ENCODE results near the gene LRP1B.

The LRP1B gene

GRCh38 chr2:140384946-140385345 lies 1745.9 kb downstream of the LRP1B start:
- H3K4me1 ChIP-seq (ENCODE audit: control insufficient read depth in 1 of 2, insufficient read depth in 1 of 2, low read depth in 1 of 2, low read length in 1 of 2), result no peaks in the 10 kb centered on the region
- H3K4me3 ChIP-seq (ENCODE audit: low read depth in 1 of 2, low read length in 1 of 2), result no peak overlapping the region
- no peak for TF ChIP-seq CTCF (IDR thresholded peaks at IDR 0.05)
- no peak overlapping the region for H3K27ac ChIP-seq
- no peaks in the 10 kb centered on the region for H3K36me3 ChIP-seq
- H3K27me3 ChIP-seq, result no peaks in the 10 kb centered on the region
- H3K9me3 ChIP-seq, result no peaks in the 10 kb centered on the region

GRCh38 chr2:140383781-140384180 lies 1747.0 kb downstream of the LRP1B start:
- Histone ChIP-seq H3K36me3 (no peaks in the 10 kb centered on the region), H3K4me1 (ENCODE audit: control insufficient read depth in 1 of 2, insufficient read depth in 1 of 2, low read depth in 1 of 2, low read length in 1 of 2) (no peaks in the 10 kb centered on the region), H3K4me3 (ENCODE audit: low read depth in 1 of 2, low read length in 1 of 2) (no peak overlapping the region), H3K27me3 (no peaks in the 10 kb centered on the region), H3K27ac (no peak overlapping the region), H3K9me3 (no peaks in the 10 kb centered on the region)
- no peak for TF ChIP-seq CTCF (IDR thresholded peaks at IDR 0.05)

GRCh38 chr2:140376686-140377085 lies 1754.1 kb downstream of the LRP1B start:
- no peaks in the 10 kb centered on the region for H3K4me1 ChIP-seq (ENCODE audit: control insufficient read depth in 1 of 2, insufficient read depth in 1 of 2, low read depth in 1 of 2, low read length in 1 of 2)

GRCh38 chr2:140363131-140363530 lies 1767.7 kb downstream of the LRP1B start:
- Histone ChIP-seq H3K36me3 (no peaks in the 10 kb centered on the region), H3K9me3 (no peaks in the 10 kb centered on the region), H3K27me3 (no peaks in the 10 kb centered on the region), H3K4me1 (ENCODE audit: control insufficient read depth in 1 of 2, insufficient read depth in 1 of 2, low read depth in 1 of 2, low read length in 1 of 2) (no peaks in the 10 kb centered on the region), H3K27ac (no peak overlapping the region), H3K4me3 (ENCODE audit: low read depth in 1 of 2, low read length in 1 of 2) (no peak overlapping the region)
- no peak for TF ChIP-seq CTCF (IDR thresholded peaks at IDR 0.05)

More at GRCh38 chr2:140376686-140377085, 1754.1 kb downstream of the LRP1B start:
- Histone ChIP-seq H3K36me3 (no peaks in the 10 kb centered on the region), H3K4me3 (ENCODE audit: low read depth in 1 of 2, low read length in 1 of 2) (no peak overlapping the region), H3K9me3 (no peaks in the 10 kb centered on the region), H3K27ac (no peak overlapping the region), H3K27me3 (no peaks in the 10 kb centered on the region)
- no peak for TF ChIP-seq CTCF (IDR thresholded peaks at IDR 0.05)

GRCh38 chr2:140362361-140362760 lies 1768.5 kb downstream of the LRP1B start:
- no peak for TF ChIP-seq CTCF (IDR thresholded peaks at IDR 0.05)
- Histone ChIP-seq H3K9me3 (no peaks in the 10 kb centered on the region), H3K27ac (no peak overlapping the region), H3K36me3 (no peaks in the 10 kb centered on the region), H3K27me3 (no peaks in the 10 kb centered on the region), H3K4me1 (ENCODE audit: control insufficient read depth in 1 of 2, insufficient read depth in 1 of 2, low read depth in 1 of 2, low read length in 1 of 2) (no peaks in the 10 kb centered on the region), H3K4me3 (ENCODE audit: low read depth in 1 of 2, low read length in 1 of 2) (no peak overlapping the region)

All from neutrophil (primary cell).